Uterus (tissue), 4 donors: ENCODE data around the gene TICAM2. TPM values are rescaled to one million over a fixed set of nuclear protein-coding genes. Genes with fewer than 3 reads are reported as not detected.

Experiments
- DNase-seq, 2 donors: peaks; one replicate each; pipeline ENCODE4 v3.0.0-alpha.2; 2019 to 2020
- H3K27ac ChIP-seq, 2 donors: fragments of 200-600 bp; sonication (generic); 1 replicate in 1 of 2; 2 replicates in 1 of 2; pipeline ENCODE4 v1.5.1; 2016 to 2018
- H3K27me3 ChIP-seq, 2 donors: fragments of 200-600 bp; sonication (generic); one replicate each; pipeline ENCODE4 v1.5.1; 2018 to 2019; ENCODE audit warnings: control low read depth in 1 of 2
- H3K36me3 ChIP-seq, 2 donors: fragments of 200-600 bp; sonication (generic); one replicate each; pipeline ENCODE4 v1.5.1; 2019; ENCODE audit warnings: control low read depth in 1 of 2
- H3K4me1 ChIP-seq, 2 donors: fragments of 200-600 bp; sonication (generic); one replicate each; pipeline ENCODE4 v1.5.1; 2018 to 2019; ENCODE audit warnings: control low read depth in 1 of 2
- H3K4me3 ChIP-seq, 2 donors: fragments of 200-600 bp; sonication (generic); 1 replicate in 1 of 2; 2 replicates in 1 of 2; pipeline ENCODE4 v1.5.1; 2018 to 2019; ENCODE audit warnings: mild to moderate bottlenecking in 1 of 2
- H3K9me3 ChIP-seq, 2 donors: fragments of 200-600 bp; sonication (generic); one replicate each; pipeline ENCODE4 v1.5.1; 2019; ENCODE audit warnings: control low read depth in 1 of 2
- POLR2A ChIP-seq, 2 donors: fragments of 450-650 bp; IDR thresholded peaks; one replicate each; pipeline ENCODE4 v1.6.1; 2016; ENCODE audit warnings: antibody characterized with exemption in 2 of 2, mild to moderate bottlenecking in 1 of 2, moderate library complexity in 1 of 2
- intact Hi-C: fragments of 100-400 bp; cut with DNase I; formaldehyde crosslinking; loops from one replicate; pipeline ENCODE4 v1.15.1; 2023; ENCODE audit warnings: low total_unique reads
- total RNA-seq, 4 donors: library from RNA; depleted of rRNA in 3 of 4; stranded (reverse); fragments of >200 nt in 3 of 4; gene quantifications; one replicate each; pipeline versions ENCODE4 v1.1.0 to v1.2.4, GENCODE V29; 2014 to 2023
- TF ChIP-seq, protein P1 (sequence below), 4 experiments: fragments of 200-600 bp in 2 of 4; fragments of 450-650 bp in 2 of 4; sonication (generic) in 2 of 4; IDR thresholded peaks; one replicate each; pipeline ENCODE4 v1.5.1; 2016 to 2019; ENCODE audit warnings: antibody characterized with exemption in 4 of 4, mild to moderate bottlenecking in 2 of 4, moderate library complexity in 1 of 4
- donor health status: DM: yes; HTN: yes; CAD: no.

TICAM2 gene
- total RNA-seq, 4 donors from 2014 or later: 5.4 to 14.0 (median 13.5) TPM; not detected in 1

- Histone ChIP-seq H3K4me3 (no peak overlapping the region), H3K9me3 (peaks cover 0 to 8% of the 10 kb centered on the region in 2 donors), H3K4me1 (no peaks in the 10 kb centered on the region), H3K27me3 (no peaks in the 10 kb centered on the region), H3K27ac (peak overlapping the region; percentile 94 to 96), H3K36me3 (no peaks in the 10 kb centered on the region)
- TF ChIP-seq POLR2A (IDR thresholded peaks at IDR 0.05): no peak
- TF ChIP-seq, protein P1, sequence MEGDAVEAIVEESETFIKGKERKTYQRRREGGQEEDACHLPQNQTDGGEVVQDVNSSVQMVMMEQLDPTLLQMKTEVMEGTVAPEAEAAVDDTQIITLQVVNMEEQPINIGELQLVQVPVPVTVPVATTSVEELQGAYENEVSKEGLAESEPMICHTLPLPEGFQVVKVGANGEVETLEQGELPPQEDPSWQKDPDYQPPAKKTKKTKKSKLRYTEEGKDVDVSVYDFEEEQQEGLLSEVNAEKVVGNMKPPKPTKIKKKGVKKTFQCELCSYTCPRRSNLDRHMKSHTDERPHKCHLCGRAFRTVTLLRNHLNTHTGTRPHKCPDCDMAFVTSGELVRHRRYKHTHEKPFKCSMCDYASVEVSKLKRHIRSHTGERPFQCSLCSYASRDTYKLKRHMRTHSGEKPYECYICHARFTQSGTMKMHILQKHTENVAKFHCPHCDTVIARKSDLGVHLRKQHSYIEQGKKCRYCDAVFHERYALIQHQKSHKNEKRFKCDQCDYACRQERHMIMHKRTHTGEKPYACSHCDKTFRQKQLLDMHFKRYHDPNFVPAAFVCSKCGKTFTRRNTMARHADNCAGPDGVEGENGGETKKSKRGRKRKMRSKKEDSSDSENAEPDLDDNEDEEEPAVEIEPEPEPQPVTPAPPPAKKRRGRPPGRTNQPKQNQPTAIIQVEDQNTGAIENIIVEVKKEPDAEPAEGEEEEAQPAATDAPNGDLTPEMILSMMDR (IDR thresholded peaks at IDR 0.05): no peak
- no peak for DNase-seq
- intact Hi-C loops: no loop called here
These were observed 56.9 kb downstream of the TICAM2 start for GRCh38 chr5:115545351-115545882.

GRCh38 chr5:115544436-115545350 is 57.6 kb downstream of the TICAM2 start, which contains the start of gene FEM1C:
TSS of gene FEM1C (minus strand) at chr5:115544775. CDS start at chr5:115543493, 1,282 bp downstream.
- no peaks in the 10 kb centered on the region for H3K27me3 ChIP-seq
- TF ChIP-seq POLR2A (IDR thresholded peaks at IDR 0.05): peak; percentile 99 to 100
- TF ChIP-seq, protein P1 (IDR thresholded peaks at IDR 0.05): no peak
- peak within 1 kb of the TSS; percentile 94 to 96 for H3K27ac ChIP-seq
- H3K36me3 ChIP-seq: no peaks in the 10 kb centered on the region
- DNase-seq: peak; percentile 97
- intact Hi-C loops: no loop called here
- peak within 1 kb of the TSS; percentile 66 to 68 for H3K4me3 ChIP-seq
- peaks cover 0 to 2% of the 10 kb centered on the region in 2 donors for H3K4me1 ChIP-seq
- peaks cover 0 to 8% of the 10 kb centered on the region in 2 donors for H3K9me3 ChIP-seq

GRCh38 chr5:115544043-115544435 is 58.2 kb downstream of the TICAM2 start:
- TF ChIP-seq, protein P1 (IDR thresholded peaks at IDR 0.05): no peak
- TF ChIP-seq POLR2A (IDR thresholded peaks at IDR 0.05): no peak
- intact Hi-C loops: no loop called here
- peak; percentile 43 to 49 for DNase-seq

DNA sequence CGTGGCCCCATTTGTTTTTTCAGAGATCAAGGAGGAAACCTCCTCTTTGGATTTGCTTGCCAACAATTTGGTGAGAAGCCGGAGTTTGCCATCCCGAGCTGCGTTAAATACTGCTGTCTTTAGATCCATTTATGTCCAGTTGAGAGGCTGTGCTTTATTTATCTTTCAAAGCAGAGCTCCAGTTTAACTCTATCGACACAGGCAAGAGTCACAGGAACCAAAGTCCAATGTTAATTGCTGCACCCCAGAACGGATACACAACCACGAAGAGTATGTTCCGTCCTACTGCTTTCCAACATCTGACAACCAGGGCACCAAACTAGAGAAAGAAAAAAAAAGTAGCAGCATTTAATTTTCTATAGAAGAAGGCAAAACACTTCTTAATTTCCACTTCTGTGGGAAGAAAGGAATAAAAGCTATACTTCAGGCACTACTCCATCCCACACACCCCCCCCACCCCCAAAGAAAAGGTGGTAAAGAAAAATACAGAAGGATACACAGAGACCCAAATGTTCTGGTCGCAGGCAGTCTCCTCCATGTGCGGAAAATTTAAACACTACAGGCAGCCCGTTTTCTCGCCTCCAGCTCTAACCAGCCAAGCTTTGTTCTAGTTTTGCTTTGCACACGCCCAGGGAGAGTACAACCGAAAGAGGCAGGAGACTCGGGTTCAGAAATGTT is 58.8 kb downstream of the TICAM2 start:
- intact Hi-C loops: no loop called here
- no peaks in the 10 kb centered on the region for H3K27me3 ChIP-seq
- no peak for TF ChIP-seq POLR2A (IDR thresholded peaks at IDR 0.05)
- TF ChIP-seq, protein P1 (IDR thresholded peaks at IDR 0.05): no peak
- H3K27ac ChIP-seq: peak overlapping the region; percentile 94 to 96
- peak overlapping the region; percentile 66 to 68 for H3K4me3 ChIP-seq
- peaks cover 0 to 7% of the 10 kb centered on the region in 2 donors for H3K4me1 ChIP-seq
- no peaks in the 10 kb centered on the region for H3K36me3 ChIP-seq
- DNase-seq: no peak
- H3K9me3 ChIP-seq: peaks cover 0 to 8% of the 10 kb centered on the region in 2 donors

More at GRCh38 chr5:115544043-115544435, 58.2 kb downstream of the TICAM2 start:
- Histone ChIP-seq H3K36me3 (no peaks in the 10 kb centered on the region), H3K9me3 (peaks cover 0 to 8% of the 10 kb centered on the region in 2 donors), H3K27me3 (no peaks in the 10 kb centered on the region), H3K27ac (peak overlapping the region; percentile 94 to 96), H3K4me3 (peak overlapping the region; percentile 66 to 68), H3K4me1 (peaks cover 0 to 4% of the 10 kb centered on the region in 2 donors)
